Pancreas (tissue), 10 donors: ENCODE measurements around the gene OR6C76. TPM values are rescaled to one million over a fixed set of nuclear protein-coding genes. Genes with fewer than 3 reads are reported as not detected.
"Not testable (repeated sequence)": the region's sequence is repeated elsewhere in the genome, so short reads cannot be mapped to it uniquely, and the experiment has no call there.

Experiments
- ATAC-seq, 4 donors: fragments of 200-7000 bp; cut with Tn5 transposase; one replicate each; pipeline versions ENCODE4 v1.8.0 to v1.9.1; 2020; ENCODE audit warnings: mild to moderate bottlenecking in 4 of 4, moderate library complexity in 4 of 4
- DNase-seq, 6 donors: peaks; one replicate each; pipeline ENCODE4 v3.0.0-alpha.2; 2020
- FAIRE-seq: peaks from 2 replicates; lab custom pipeline; 2012; peaks lifted over from hg19 to GRCh38; lab: Jason Lieb, UNC
- H3K27ac ChIP-seq, 4 donors: fragments of 200-600 bp; sonication (generic); 1 replicate in 3 of 4; 2 replicates in 1 of 4; pipeline versions ENCODE4 v1.5.0 to v1.8.0; 2020
- H3K27me3 ChIP-seq, 4 donors: fragments of 200-600 bp; one replicate each; pipeline ENCODE4 v1.8.0; 2021
- H3K36me3 ChIP-seq, 3 donors: fragments of 200-600 bp; sonication (generic) in 1 of 3; one replicate each; pipeline versions ENCODE4 v1.5.0 to v1.8.0; 2020 to 2021
- H3K4me1 ChIP-seq, 3 donors: fragments of 200-600 bp; one replicate each; pipeline ENCODE4 v1.8.0; 2021
- H3K4me3 ChIP-seq, 4 donors: fragments of 200-600 bp; sonication (generic) in 2 of 4; one replicate each; pipeline versions ENCODE4 v1.5.0 to v1.8.0; 2020 to 2021
- H3K9me3 ChIP-seq, 4 donors: fragments of 200-600 bp; one replicate each; pipeline ENCODE4 v1.8.0; 2021
- CTCF ChIP-seq, 4 donors: fragments of 200-600 bp; sonication (generic) in 3 of 4; IDR thresholded peaks; one replicate each; pipeline versions ENCODE4 v1.5.0 to v1.8.0; 2021; ENCODE audit warnings: antibody characterized with exemption in 4 of 4
- WGBS, 2 donors: extraction: QIAGEN DNeasy Blood & Tissue Kit; methylation state at CpG; one replicate each; pipeline ENCODE4 v1.1.7; 2013; 5-methylcytosine and 5-hydroxymethylcytosine counted together
- intact Hi-C, 3 donors: fragments of 100-400 bp; cut with DNase I; formaldehyde crosslinking; loops; one replicate each; pipeline versions ENCODE4 v1.11.1 to v1.14.2; 2022
- polyA plus RNA-seq, 2 donors: library from polyadenylated mRNA; stranded (reverse); fragments of 200-250 nt; gene quantifications; one replicate each; pipeline ENCODE4 v1.2.3, GENCODE V29; 2013
- total RNA-seq, 6 donors: library from RNA; stranded (reverse); fragmentation: NEBNext Ultra II Directional in 4 of 6; extraction: Animal tissue kit (Norgen Biotek cat#: 25700) in 4 of 6; gene quantifications; one replicate each; pipeline versions ENCODE4 v1.2.1 to v1.2.4, GENCODE V29; 2021 to 2023
- donor health status: healthy with polysubstance abuse.
- donor health status: DM: no; HTN: no; CAD: no; lungs with moderate emphysema.
- donor health status: DM: no; HTN: no; CAD: no.
- donor health status: control.
- donor health status: control.
- donor health status: Bipolar disorder and iron deficiency.
- donor health status: DM: yes; HTN: yes; CAD: no.
- donor health status: DM: no; HTN: no; CAD: no.
- donor health status: DM: no; HTN: no; CAD: no.
- donor health status: DM: yes; HTN: yes; CAD: no.

OR6C76 gene
- total and polyA plus RNA-seq, 8 donors: not detected

- ATAC-seq (peak in 1 of 4 donors; percentile 57), FAIRE-seq (no peak), DNase-seq (no peak)
- Histone ChIP-seq H3K27me3 (no peaks in the 10 kb centered on the region), H3K27ac (no peak overlapping the region), H3K36me3 (no peaks in the 10 kb centered on the region), H3K9me3 (no peaks in the 10 kb centered on the region), H3K4me1 (no peaks in the 10 kb centered on the region), H3K4me3 (no peak overlapping the region)
- no peak for TF ChIP-seq CTCF (IDR thresholded peaks at IDR 0.05)
- 54 to 67% methylated on average over 2 of the region's 2 CpGs for WGBS, 2 donors
- intact Hi-C loops: no loop called here
These were observed 5.6 kb upstream of the OR6C76 start for GRCh38 chr12:55420307-55420962.

GRCh38 chr12:55428331-55429243 lies 2.5 kb downstream of the OR6C76 start:
- H3K4me3 ChIP-seq: no peak overlapping the region
- 19 to 31% methylated on average over 1 of the region's 1 CpG for WGBS, 2 donors
- H3K4me1 ChIP-seq: no peaks in the 10 kb centered on the region
- no peaks in the 10 kb centered on the region for H3K27me3 ChIP-seq
- intact Hi-C loops: no loop called here
- no peak for ATAC-seq
- H3K27ac ChIP-seq: no peak overlapping the region
- no peak for TF ChIP-seq CTCF (IDR thresholded peaks at IDR 0.05)
- no peaks in the 10 kb centered on the region for H3K9me3 ChIP-seq
- FAIRE-seq: no peak
- no peaks in the 10 kb centered on the region for H3K36me3 ChIP-seq
- DNase-seq: no peak

GRCh38 chr12:55441233-55441632 lies 15.2 kb downstream of the OR6C76 start:
- H3K27me3 ChIP-seq, H3K36me3 ChIP-seq, H3K9me3 ChIP-seq, DNase-seq, FAIRE-seq, H3K27ac ChIP-seq, H3K4me3 ChIP-seq, H3K4me1 ChIP-seq, ATAC-seq: not testable (repeated sequence)
- WGBS, 2 donors: 84 to 91% methylated on average over 5 of the region's 5 CpGs
- intact Hi-C loops: loop anchor here in 1 of 3 donors (10.0 kb wide), 1 partner anchor 174 kb away; no protein-coding TSS in a partner anchor

GRCh38 chr12:55443776-55444175 lies 17.7 kb downstream of the OR6C76 start, which contains the start of gene OR6C2:
OR6C2 (plus strand) TSS chr12:55444076; CDS start chr12:55452214, 8,138 bp downstream.
- Histone ChIP-seq H3K4me1 (no peaks in the 10 kb centered on the region), H3K27ac (no peak within 1 kb of the TSS), H3K4me3 (no peak within 1 kb of the TSS), H3K27me3 (no peaks in the 10 kb centered on the region), H3K9me3 (no peaks in the 10 kb centered on the region), H3K36me3 (no peaks in the 10 kb centered on the region)
- ATAC-seq: no peak
- WGBS, 2 donors: 40 to 48% methylated on average over 2 of the region's 2 CpGs
- FAIRE-seq: no peak
- intact Hi-C loops: loop anchor here in 1 of 3 donors (10.0 kb wide), 1 partner anchor 171 kb away; no protein-coding TSS in a partner anchor
- no peak for TF ChIP-seq CTCF (IDR thresholded peaks at IDR 0.05)
- DNase-seq: no peak

GRCh38 chr12:55445357-55445756 lies 19.3 kb downstream of the OR6C76 start:
- intact Hi-C loops: loop anchor here in 1 of 3 donors (10.0 kb wide), 1 partner anchor 169 kb away; no protein-coding TSS in a partner anchor
- Histone ChIP-seq H3K9me3 (no peaks in the 10 kb centered on the region), H3K36me3 (no peaks in the 10 kb centered on the region), H3K4me3 (no peak overlapping the region), H3K27me3 (no peaks in the 10 kb centered on the region), H3K27ac (no peak overlapping the region), H3K4me1 (no peaks in the 10 kb centered on the region)
- DNase-seq: no peak
- WGBS, 2 donors: 93 to 94% methylated on average over 1 of the region's 1 CpG
- no peak for TF ChIP-seq CTCF (IDR thresholded peaks at IDR 0.05)
- no peak for ATAC-seq
- no peak for FAIRE-seq
